SKM-1 (cell line): ENCODE results near the gene B9D2.
"Not testable (repeated sequence)": the region's sequence is repeated elsewhere in the genome, so short reads cannot be mapped to it uniquely, and the experiment has no call there.

Source experiments
- DNase-seq: peaks from one replicate; lab custom pipeline; 2025; ENCODE audit not compliant: unreplicated experiment; lab: John Stamatoyannopoulos, UW

Gene B9D2

GRCh38 chr19:41363753-41364523, at the start of gene B9D2:
TSS of gene B9D2 (minus strand) at chr19:41364149. CDS start at chr19:41363519, 630 bp downstream.
- DNase-seq = peak; percentile 96

GRCh38 chr19:41412953-41413352, 49.0 kb upstream of the B9D2 start:
- DNase-seq = no peak

- DNase-seq = no peak
Measured at GRCh38 chr19:41411968-41412265, 48.0 kb upstream of the B9D2 start.

GRCh38 chr19:41411100-41411967, 47.4 kb upstream of the B9D2 start:
- DNase-seq = no peak

GRCh38 chr19:41410336-41411054, 46.5 kb upstream of the B9D2 start:
- no peak for DNase-seq

- DNase-seq = no peak
Measured at GRCh38 chr19:41409288-41409687, 45.3 kb upstream of the B9D2 start.

- not testable (repeated sequence) for DNase-seq
Measured at GRCh38 chr19:41408846-41409245, 44.9 kb upstream of the B9D2 start.

- DNase-seq = no peak
Measured at GRCh38 chr19:41408256-41408655, 44.3 kb upstream of the B9D2 start.

GRCh38 chr19:41407271-41407670, 43.3 kb upstream of the B9D2 start:
- peak; percentile 59 for DNase-seq

- DNase-seq = no peak
Measured at GRCh38 chr19:41405776-41406175, 41.8 kb upstream of the B9D2 start.

- no peak for DNase-seq
Measured at GRCh38 chr19:41403181-41403970, 39.4 kb upstream of the B9D2 start.

GRCh38 chr19:41402010-41402409, 38.1 kb upstream of the B9D2 start:
- no peak for DNase-seq

- DNase-seq = no peak
Measured at GRCh38 chr19:41401483-41401882, 37.5 kb upstream of the B9D2 start.

- DNase-seq = no peak
Measured at GRCh38 chr19:41399525-41399924, 35.6 kb upstream of the B9D2 start.

- DNase-seq = no peak
Measured at GRCh38 chr19:41399091-41399490, 35.1 kb upstream of the B9D2 start.

GRCh38 chr19:41398598-41398997, 34.6 kb upstream of the B9D2 start:
- DNase-seq = no peak

- no peak for DNase-seq
Measured at GRCh38 chr19:41398050-41398418, 34.1 kb upstream of the B9D2 start.

GRCh38 chr19:41397086-41398049, 33.4 kb upstream of the B9D2 start, which contains the start of the genes BCKDHA and EXOSC5:
TSS of gene BCKDHA (plus strand) at chr19:41397818. CDS start at chr19:41397828, 10 bp downstream.
TSS of gene EXOSC5 (minus strand) at chr19:41397359. CDS start at chr19:41397328, 31 bp downstream.
- peak; percentile 98 for DNase-seq

- DNase-seq = no peak
Measured at GRCh38 chr19:41395355-41395754, 31.4 kb upstream of the B9D2 start.

GRCh38 chr19:41392775-41393174, 28.8 kb upstream of the B9D2 start:
- no peak for DNase-seq
